ENCODE data around the gene APOA5. TPM values are rescaled to one million over a fixed set of nuclear protein-coding genes. Genes with fewer than 3 reads are reported as not detected.

APOA5 gene
- total and polyA plus RNA-seq, 2 of the 8 experiments (the other 6 are each of a cell fraction or from before 2014, with no cell fraction given): 0.08 to 0.15 TPM

DNA sequence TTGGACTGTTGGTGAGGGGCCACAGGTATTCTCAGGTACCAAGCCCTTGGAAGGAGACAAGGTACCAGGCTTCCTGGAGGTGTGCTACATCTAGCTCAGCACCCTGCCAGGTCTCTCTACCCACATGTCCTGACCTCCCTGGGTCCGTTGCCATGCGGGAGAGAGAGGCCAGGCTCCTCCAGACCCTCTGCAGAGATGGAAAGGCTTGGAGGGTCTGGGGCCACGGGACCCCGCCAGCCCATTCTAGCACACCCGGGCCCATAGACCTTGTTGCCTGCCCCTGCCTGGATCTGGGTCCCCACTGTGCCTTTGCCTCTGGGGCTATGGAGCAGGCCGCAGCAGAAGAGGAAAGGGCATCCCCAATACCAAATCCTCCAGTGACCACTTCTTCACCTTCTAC, 35.8 kb upstream of the APOA5 start (continued):
- no peak for TF ChIP-seq RNF2 (IDR thresholded peaks at IDR 0.05; ENCODE audit: borderline replicate concordance, low read depth, low read length, missing control alignments, poor library complexity, severe bottlenecking)
- no peak for TF ChIP-seq ASH2L (IDR thresholded peaks at IDR 0.05; ENCODE audit: low read length)

Data from H1 (cell line).